GM12878 (cell line): ENCODE measurements around the gene RAB25. TPM values are rescaled to one million over a fixed set of nuclear protein-coding genes. Genes with fewer than 3 reads are reported as not detected.

Source experiments
- ATAC-seq: fragments of 200-7000 bp; cut with Tn5 transposase; 3 replicates; pipeline ENCODE4 v1.9.1; 2020; ENCODE audit warnings: mild to moderate bottlenecking, moderate library complexity
- BruUV-seq: library from RNA; stranded (reverse); fragments of 400-500 nt; replicated peaks from 2 replicates; lab custom pipeline; 2021; lab: Mats Ljungman, UMichigan
- CTCF ChIA-PET: fragments of 300-600 bp; sonication (Branson Sonifier 250); formaldehyde crosslinking; extraction: SDS; loops from one replicate; lab custom pipeline; 2021; ENCODE audit warnings: inconsistent platforms; lab: Yijun Ruan, JAX
- POLR2A ChIA-PET: fragments of 350-600 bp; formaldehyde crosslinking; extraction: SDS; loops from one replicate; lab custom pipeline; 2021; ENCODE audit warnings: inconsistent platforms; lab: Charles Lee
- RAD21 ChIA-PET: fragments of 300-600 bp; sonication (Branson Sonifier 250); formaldehyde crosslinking; loops from one replicate; lab custom pipeline; 2023; ENCODE audit warnings: antibody characterized with exemption; ENCODE audit not compliant: unreplicated experiment; lab: Charles Lee
- SMC1A ChIA-PET: fragments of 300-600 bp; sonication (Branson Sonifier 250); formaldehyde crosslinking; loops from one replicate; lab custom pipeline; 2023; ENCODE audit not compliant: unreplicated experiment, uncharacterized antibody; lab: Charles Lee
- DNase-seq: peaks from one replicate; pipeline ENCODE4 v3.0.0-alpha.2; 2011; ENCODE audit warnings: low read depth, low spot score
- FAIRE-seq: peaks from 3 replicates; lab custom pipeline; 2011; peaks lifted over from hg19 to GRCh38; lab: Jason Lieb, UNC
- H2AFZ ChIP-seq: 2 replicates; pipeline ENCODE4 v1.6.0; 2011; ENCODE audit warnings: low read depth, low read length, control low read depth; ENCODE audit not compliant: control insufficient read depth
- H3K27ac ChIP-seq: 2 replicates; pipeline ENCODE4 v1.5.1; 2011; ENCODE audit warnings: control low read depth; ENCODE audit not compliant: control insufficient read depth, insufficient read depth
- H3K27me3 ChIP-seq, 2 experiments: replicated peaks in 1 of 2; 2 replicates each; pipeline versions ENCODE4 v1.6.0 to v1.6.1; 2011; ENCODE audit warnings: low read length in 1 of 2; ENCODE audit not compliant: control insufficient read depth in 2 of 2, insufficient read depth in 2 of 2
- H3K36me3 ChIP-seq, 2 experiments: 2 replicates each; pipeline ENCODE4 v1.5.1; 2011; ENCODE audit warnings: low read length in 1 of 2; ENCODE audit not compliant: control insufficient read depth in 2 of 2, insufficient read depth in 2 of 2
- H3K4me1 ChIP-seq: 2 replicates; pipeline ENCODE4 v1.6.1; 2011; ENCODE audit warnings: mild to moderate bottlenecking, low read length, moderate library complexity, mixed read lengths; ENCODE audit not compliant: control insufficient read depth, insufficient read depth
- H3K4me2 ChIP-seq: 2 replicates; pipeline ENCODE4 v1.6.0; 2011; ENCODE audit warnings: control low read depth; ENCODE audit not compliant: control insufficient read depth, insufficient read depth
- H3K4me3 ChIP-seq: fragments of 200-600 bp; sonication (generic); 2 replicates; pipeline ENCODE4 v1.5.1; 2016
- H3K79me2 ChIP-seq: 2 replicates; pipeline ENCODE4 v1.6.0; 2011; ENCODE audit warnings: low read length; ENCODE audit not compliant: control insufficient read depth, insufficient read depth
- H3K9ac ChIP-seq: 2 replicates; pipeline ENCODE4 v1.8.0; 2011; ENCODE audit warnings: low read length, control low read depth, mixed read lengths; ENCODE audit not compliant: control insufficient read depth, insufficient read depth
- H3K9me3 ChIP-seq: replicated peaks from 3 replicates; pipeline ENCODE4 v1.5.1; 2011; ENCODE audit warnings: mild to moderate bottlenecking, low read length; ENCODE audit not compliant: control insufficient read depth, insufficient read depth
- H4K20me1 ChIP-seq: 2 replicates; pipeline ENCODE4 v1.6.0; 2011; ENCODE audit not compliant: control insufficient read depth, insufficient read depth
- ATF7 ChIP-seq: fragments of 450-650 bp; IDR thresholded peaks from 2 replicates; pipeline ENCODE4 v1.6.1; 2016; ENCODE audit warnings: low read depth, mild to moderate bottlenecking
- EGR1 ChIP-seq, 2 experiments: IDR thresholded peaks; 1 replicate in 1 of 2; 2 replicates in 1 of 2; pipeline ENCODE4 v1.6.1; 2011 to 2012; ENCODE audit warnings: low read depth in 2 of 2, low read length in 2 of 2, borderline replicate concordance in 1 of 2, mild to moderate bottlenecking in 1 of 2, moderate library complexity in 1 of 2
- FOXM1 ChIP-seq: IDR thresholded peaks from 2 replicates; pipeline ENCODE4 v1.6.1; 2012; ENCODE audit warnings: low read depth, mild to moderate bottlenecking, inconsistent platforms, low read length, moderate library complexity
- GATAD2B ChIP-seq: fragments of 450-650 bp; conservative IDR thresholded peaks from 2 replicates; pipeline ENCODE4 v1.6.1; 2017; ENCODE audit warnings: low read depth, mild to moderate bottlenecking, moderate library complexity
- IKZF2 ChIP-seq, 2 experiments: fragments of 450-650 bp; IDR thresholded peaks; 2 replicates each; pipeline ENCODE4 v1.6.1; 2017; ENCODE audit warnings: mild to moderate bottlenecking in 2 of 2, moderate library complexity in 2 of 2
- PAX5 ChIP-seq: IDR thresholded peaks from 2 replicates; pipeline ENCODE4 v1.6.1; 2011; ENCODE audit warnings: low read depth, low read length, borderline replicate concordance
- RB1 ChIP-seq: fragments of 450-650 bp; formaldehyde crosslinking; IDR thresholded peaks from 2 replicates; pipeline ENCODE4 v1.6.1; 2017; ENCODE audit warnings: mild to moderate bottlenecking, borderline replicate concordance
- SREBF1 ChIP-seq: IDR thresholded peaks from 2 replicates; pipeline ENCODE4 v1.6.1; 2012; ENCODE audit warnings: mild to moderate bottlenecking, low read length
- ZNF217 ChIP-seq: fragments of 450-650 bp; IDR thresholded peaks from 2 replicates; pipeline ENCODE4 v1.6.1; 2017; ENCODE audit warnings: antibody characterized with exemption, mild to moderate bottlenecking
- WGBS: methylation state at CpG from one replicate; pipeline ENCODE4 v1.1.6; 2016; ENCODE audit warnings: low lambda C conversion rate; ENCODE audit not compliant: insufficient replicate concordance, insufficient coverage; ENCODE audit errors: missing lambda C conversion rate; 5-methylcytosine and 5-hydroxymethylcytosine counted together
- in situ Hi-C: fragments of 300-500 bp; cut with MboI; formaldehyde crosslinking; loops from 9 replicates; pipeline ENCODE4 v1.14.3; 2018; ENCODE audit warnings: mixed read lengths
- intact Hi-C: fragments of 100-400 bp; cut with micrococcal nuclease; formaldehyde crosslinking; loops from one replicate; pipeline ENCODE4 v1.14.2; 2022; ENCODE audit not compliant: unreplicated experiment
- polyA plus RNA-seq, 11 experiments: library from polyadenylated mRNA; depleted of rRNA in 4 of 11; unstranded in 6 of 11; stranded (reverse) in 5 of 11; fragments of >200 nt; fragmentation: Nextera tagmentation in 4 of 11; fragmentation: Illumina TruSeq in 1 of 11; extraction: Ambion mirVana in 4 of 11; extraction: Trizol in 1 of 11; gene quantifications; 1 replicate in 1 of 11; 2 replicates in 10 of 11; pipeline versions ENCODE4 v1.2.1 to v1.2.3, GENCODE V29; 2011 to 2016; ENCODE audit warnings: inconsistent platforms in 2 of 11, missing spikeins in 2 of 11, low read depth in 1 of 11
- total RNA-seq, 4 experiments: library from RNA; depleted of rRNA in 3 of 4; stranded (reverse); fragments of >200 nt in 3 of 4; fragmentation: Illumina TruSeq in 1 of 4; extraction: Trizol in 1 of 4; gene quantifications; 2 replicates each; pipeline versions ENCODE4 v1.2.1 to v1.2.3, GENCODE V29; 2013 to 2021
- TF ChIP-seq, protein P1 (sequence below): fragments of 450-650 bp; IDR thresholded peaks from 2 replicates; pipeline ENCODE4 v1.6.1; 2014; ENCODE audit warnings: mild to moderate bottlenecking

Gene RAB25
- total and polyA plus RNA-seq, 10 of the 15 experiments (the other 5 are each of a cell fraction or from before 2014, with no cell fraction given) = 0.16 to 0.36 (median 0.22) TPM; not detected in 7

DNA sequence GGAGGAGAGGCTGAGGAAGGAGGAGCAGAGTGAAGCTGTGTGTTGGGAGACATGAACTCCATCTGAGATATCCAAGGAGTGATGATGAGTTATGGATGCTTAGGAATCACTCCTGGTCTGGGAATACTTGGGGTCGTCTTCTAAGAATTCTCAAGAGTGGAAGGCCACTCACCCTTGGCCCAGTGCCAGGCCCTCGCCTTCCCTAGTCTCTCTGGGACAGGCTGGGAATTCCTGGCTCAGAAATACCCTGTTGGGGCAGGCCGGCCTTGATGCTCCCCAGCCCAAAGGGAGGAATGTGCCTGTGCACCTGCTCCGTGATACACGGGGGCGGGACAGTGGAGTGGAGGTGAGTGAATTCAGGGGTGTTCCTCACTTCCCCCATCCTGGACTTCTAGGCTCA lies 40.9 kb downstream of the RAB25 start:
- no peaks in the 10 kb centered on the region for H3K36me3 ChIP-seq
- WGBS = 84% methylated on average over 6 of the region's 6 CpGs
- no peak for ATAC-seq
- H4K20me1 ChIP-seq = no peaks in the 10 kb centered on the region
- TF ChIP-seq GATAD2B (no peak), ZNF217 (no peak), ATF7 (no peak), SREBF1 (no peak), IKZF2 (IDR thresholded peaks at IDR 0.05) (no peak), PAX5 (no peak), FOXM1 (no peak), RB1 (no peak), EGR1 (IDR thresholded peaks at IDR 0.05; ENCODE audit: borderline replicate concordance in 1 of 2, low read depth in 2 of 2, low read length in 2 of 2) (no peak)
- TF ChIP-seq, protein P1, sequence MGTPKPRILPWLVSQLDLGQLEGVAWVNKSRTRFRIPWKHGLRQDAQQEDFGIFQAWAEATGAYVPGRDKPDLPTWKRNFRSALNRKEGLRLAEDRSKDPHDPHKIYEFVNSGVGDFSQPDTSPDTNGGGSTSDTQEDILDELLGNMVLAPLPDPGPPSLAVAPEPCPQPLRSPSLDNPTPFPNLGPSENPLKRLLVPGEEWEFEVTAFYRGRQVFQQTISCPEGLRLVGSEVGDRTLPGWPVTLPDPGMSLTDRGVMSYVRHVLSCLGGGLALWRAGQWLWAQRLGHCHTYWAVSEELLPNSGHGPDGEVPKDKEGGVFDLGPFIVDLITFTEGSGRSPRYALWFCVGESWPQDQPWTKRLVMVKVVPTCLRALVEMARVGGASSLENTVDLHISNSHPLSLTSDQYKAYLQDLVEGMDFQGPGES = no peak
- no peaks in the 10 kb centered on the region for H3K9me3 ChIP-seq
- ChIA-PET POLR2A (interaction anchor here (1.5 to 6.1 kb wide), 3 partner anchors 13 to 28 kb away, joined by 5 to 128 read pairs (median 25); partner anchors contain the start of gene LMNA), CTCF (interaction anchor here (0.6 to 21.5 kb wide), 3 partner anchors 10 to 22 kb away, joined by 3 to 1294 read pairs (median 5); partner anchors contain the start of gene LMNA), SMC1A (interaction anchor here (23.8 kb wide), 1 partner anchor 22 kb away, joined by 874 read pairs; the partner anchor contains the start of gene LMNA), RAD21 (interaction anchor here (0.6 to 22.4 kb wide), 2 partner anchors 20 to 178 kb away, joined by 4 to 695 read pairs; partner anchors contain the start of gene LMNA)
- no TSS peak for BruUV-seq
- H2AFZ ChIP-seq = no peak overlapping the region
- H3K27me3 ChIP-seq = no peaks in the 10 kb centered on the region
- H3K4me1 ChIP-seq = peaks cover 51% of the 10 kb centered on the region
- H3K27ac ChIP-seq = no peak overlapping the region
- no peak overlapping the region for H3K9ac ChIP-seq
- no peaks in the 10 kb centered on the region; the same call in 1 of the 2 replicates for H3K79me2 ChIP-seq
- no peak overlapping the region for H3K4me3 ChIP-seq
- H3K4me2 ChIP-seq = no peak overlapping the region
- FAIRE-seq = no peak
- intact Hi-C loops = no loop called here
- DNase-seq = no peak
- in situ Hi-C loops = no loop called here
